GM21423 (cell line): Measurements from ENCODE around the gene PANK4.

Source experiments
- ATAC-seq: cut with Tn5 transposase; IDR thresholded peaks from one replicate; pipeline ENCODE4 v1.9.1; 2021; ENCODE audit warnings: mild to moderate bottlenecking, moderate library complexity; ENCODE audit not compliant: unreplicated experiment

Gene PANK4

DNA sequence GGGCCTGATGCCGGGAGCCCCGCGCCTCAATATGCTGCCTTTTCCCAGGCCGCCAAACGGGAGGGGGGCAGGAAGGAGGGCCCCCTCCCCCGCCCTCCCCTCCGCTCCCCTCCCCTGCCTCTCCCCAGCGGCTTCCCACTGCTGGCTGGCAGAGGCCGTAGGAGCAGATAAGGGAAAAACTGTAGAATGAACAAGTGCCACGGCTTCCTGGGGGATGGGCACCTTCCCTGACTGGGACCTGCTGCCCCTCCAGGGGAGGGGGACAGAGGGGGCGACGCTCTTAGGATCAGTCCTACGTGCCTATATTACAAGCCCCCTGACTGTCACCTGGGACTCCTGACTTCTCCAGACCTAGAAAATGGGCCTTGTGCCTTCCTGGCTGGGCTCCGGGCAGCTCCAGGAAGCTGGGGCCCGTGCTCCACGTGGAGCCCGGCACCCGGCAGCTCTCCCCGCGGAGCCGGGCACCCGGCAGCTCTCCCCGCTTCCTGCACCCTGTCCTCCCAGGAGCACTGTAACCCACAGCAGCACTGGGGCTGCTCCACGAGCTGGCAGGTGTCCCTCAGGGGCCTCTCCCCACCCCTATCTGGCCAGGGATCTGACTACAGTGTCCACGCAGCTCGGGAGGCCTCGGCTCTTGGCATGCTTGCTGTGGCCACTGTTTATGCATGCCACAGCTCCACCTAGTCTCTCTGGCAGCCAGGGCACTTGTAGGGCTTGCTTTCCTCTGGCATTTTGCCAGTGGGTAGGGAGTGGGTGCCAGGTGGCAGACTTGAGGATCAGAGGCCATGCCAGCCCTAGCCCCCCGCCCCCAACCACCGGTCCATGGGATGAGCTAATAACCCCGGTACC lies 4.3 kb upstream of the PANK4 start:
- no peak for ATAC-seq

- ATAC-seq, result no peak
Measured at GRCh38 chr1:2529784-2530512, 3.6 kb upstream of the PANK4 start, which contains the start of gene HES5. Gene HES5 (minus strand): TSS chr1:2530263. CDS start chr1:2530164, 99 bp downstream.

DNA sequence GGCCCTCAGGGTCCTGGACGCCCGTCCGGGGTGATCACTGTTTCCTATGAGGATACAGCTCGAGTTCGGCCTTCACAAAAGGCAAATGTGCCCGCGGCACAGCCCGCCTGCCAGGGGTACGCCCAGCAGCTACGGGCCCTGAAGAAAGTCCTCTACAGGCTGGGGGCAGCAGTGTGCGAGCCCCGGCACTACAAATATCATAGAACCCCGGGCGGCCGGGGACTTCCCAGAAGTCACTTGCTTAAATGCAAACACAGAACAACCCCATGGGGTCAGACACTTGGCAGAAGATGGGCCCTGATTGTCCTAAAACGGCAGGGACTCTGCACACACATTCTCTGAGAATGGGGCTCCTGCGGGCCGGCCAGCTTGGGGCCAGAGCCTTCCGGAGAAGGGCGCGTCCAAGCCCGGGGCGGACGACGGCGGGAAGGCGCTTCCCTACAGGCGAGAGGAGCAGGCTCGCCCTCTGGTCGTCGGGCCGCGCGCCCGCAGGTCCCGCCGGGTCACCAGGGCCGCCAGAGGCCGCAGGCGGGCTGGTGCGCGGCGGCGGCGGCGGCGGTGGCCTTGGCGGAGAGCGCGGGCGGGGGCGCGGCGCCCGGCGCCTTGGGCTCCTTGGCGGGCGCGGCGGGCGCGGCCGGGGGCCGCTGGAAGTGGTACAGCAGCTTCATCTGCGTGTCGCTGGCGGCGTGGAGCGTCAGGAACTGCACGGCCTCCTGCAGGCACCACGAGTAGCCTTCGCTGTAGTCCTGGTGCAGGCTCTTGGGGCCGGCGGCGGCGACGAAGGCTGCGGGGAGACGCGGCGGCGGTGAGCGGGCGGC lies 2.8 kb upstream of the PANK4 start:
- ATAC-seq, result no peak

DNA sequence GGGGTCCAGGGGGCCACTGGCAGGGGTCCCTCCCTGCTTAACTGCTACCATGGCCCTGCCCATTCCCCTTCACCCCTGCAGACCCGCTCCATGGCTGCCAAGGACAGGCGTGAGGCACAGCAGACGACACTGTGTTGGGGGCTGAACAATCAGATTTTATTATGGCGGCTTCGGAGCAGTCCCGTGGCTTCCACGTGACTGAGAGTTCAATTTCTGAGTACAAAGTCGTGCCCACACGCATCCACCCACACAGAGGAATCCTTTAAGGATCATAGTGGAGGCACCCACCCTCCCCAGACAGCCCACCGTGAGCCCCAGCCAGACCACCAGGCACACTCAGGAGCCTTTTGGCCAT lies 2.2 kb upstream of the PANK4 start:
- no peak for ATAC-seq

DNA sequence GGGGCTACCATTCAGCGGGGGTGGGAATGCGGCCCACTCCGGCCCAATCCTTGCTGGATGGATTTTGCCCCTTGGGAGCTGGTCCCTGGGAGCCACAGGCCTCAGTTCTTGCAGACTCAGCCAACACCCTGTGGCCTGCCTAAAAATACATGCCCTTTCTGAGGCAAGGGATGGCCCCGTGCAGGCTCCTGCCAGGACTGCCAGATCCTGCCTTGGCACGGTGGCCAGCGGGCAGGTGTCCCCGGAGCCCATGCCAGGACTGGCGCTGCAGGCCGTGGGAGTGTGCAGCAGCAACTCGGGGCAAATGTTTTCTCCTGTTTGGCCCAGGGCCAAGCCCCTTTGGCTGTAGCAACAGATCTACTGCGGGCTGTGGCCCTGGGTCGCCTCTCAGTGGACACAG lies 1.6 kb upstream of the PANK4 start:
- no peak for ATAC-seq

DNA sequence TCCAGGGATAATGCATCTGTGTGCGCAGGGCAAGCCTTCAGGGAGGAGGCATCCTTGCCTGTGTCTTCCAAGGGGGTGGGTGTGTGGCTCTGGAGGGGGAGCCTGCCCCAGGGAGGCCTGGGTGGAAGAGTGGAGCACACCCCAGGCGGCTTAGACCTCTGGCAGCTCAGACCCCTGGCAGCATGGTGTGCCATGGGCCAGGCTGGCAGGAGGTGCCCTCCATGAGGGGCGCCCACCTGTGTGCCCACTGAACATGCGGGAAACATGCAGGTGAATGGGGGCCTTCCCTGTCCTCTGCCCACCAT lies 1.1 kb upstream of the PANK4 start:
- ATAC-seq, result no peak

GRCh38 chr1:2526824-2527555 lies 594 bp upstream of the PANK4 start:
- peak; percentile 25 for ATAC-seq

- no peak for ATAC-seq
Measured at GRCh38 chr1:2525572-2525919, 850 bp downstream of the PANK4 start.

GRCh38 chr1:2523891-2524609 lies 2.3 kb downstream of the PANK4 start:
- ATAC-seq, result no peak

DNA sequence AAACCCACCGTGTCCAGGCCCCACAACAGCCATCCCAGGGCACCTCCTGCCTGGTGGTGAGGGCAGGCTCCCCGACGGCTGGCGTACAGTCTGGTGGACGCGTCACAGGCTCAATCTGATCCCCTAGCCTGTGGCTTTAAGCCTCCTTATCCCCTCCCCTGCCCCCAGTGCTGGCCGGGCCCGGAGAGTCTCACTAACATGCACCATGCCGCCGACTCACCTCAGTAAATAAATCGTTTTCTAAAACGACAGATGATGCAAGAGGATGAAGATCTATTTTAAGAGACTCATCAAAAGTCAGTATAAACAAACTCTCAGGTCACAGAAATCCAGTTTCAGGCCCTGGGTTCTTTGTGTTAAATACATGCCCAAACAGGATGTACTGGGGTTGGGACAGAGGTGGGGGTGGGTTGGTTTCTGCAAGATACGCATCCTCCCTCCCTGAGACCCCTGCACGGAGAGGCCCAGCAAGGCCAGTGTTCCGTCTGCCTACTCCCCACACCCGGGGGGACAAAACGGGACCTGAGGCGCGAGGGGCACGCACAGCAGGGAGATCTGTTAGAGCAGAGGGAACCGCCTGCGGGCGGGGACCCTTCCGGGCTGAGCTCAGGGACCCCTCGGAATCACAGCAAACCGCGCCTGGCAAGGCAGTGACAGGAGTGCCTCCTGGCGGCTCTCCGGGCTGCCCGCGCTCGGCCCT lies 3.1 kb downstream of the PANK4 start:
- ATAC-seq, result no peak

- ATAC-seq, result no peak
Measured at GRCh38 chr1:2522230-2522629, 4.2 kb downstream of the PANK4 start.

DNA sequence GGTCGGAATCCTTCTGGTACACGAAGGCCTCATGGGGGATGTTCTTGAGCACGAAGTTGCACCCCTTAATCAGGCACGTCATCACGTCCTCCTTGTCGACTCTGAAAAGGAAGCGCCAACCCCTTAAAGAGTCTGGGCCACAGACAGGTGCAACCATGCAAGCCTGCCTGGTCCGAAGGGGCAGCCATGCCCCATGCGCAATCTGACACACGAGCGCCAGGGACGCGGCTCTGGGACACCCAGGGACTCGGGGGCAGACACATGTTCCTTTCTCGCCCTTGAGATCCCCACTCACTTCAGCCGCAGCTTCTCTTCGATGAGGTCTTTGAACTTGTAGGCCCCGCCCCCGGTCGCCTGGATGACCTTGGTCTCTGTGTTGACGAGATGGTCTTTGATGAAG lies 5.6 kb downstream of the PANK4 start:
- ATAC-seq, result no peak

DNA sequence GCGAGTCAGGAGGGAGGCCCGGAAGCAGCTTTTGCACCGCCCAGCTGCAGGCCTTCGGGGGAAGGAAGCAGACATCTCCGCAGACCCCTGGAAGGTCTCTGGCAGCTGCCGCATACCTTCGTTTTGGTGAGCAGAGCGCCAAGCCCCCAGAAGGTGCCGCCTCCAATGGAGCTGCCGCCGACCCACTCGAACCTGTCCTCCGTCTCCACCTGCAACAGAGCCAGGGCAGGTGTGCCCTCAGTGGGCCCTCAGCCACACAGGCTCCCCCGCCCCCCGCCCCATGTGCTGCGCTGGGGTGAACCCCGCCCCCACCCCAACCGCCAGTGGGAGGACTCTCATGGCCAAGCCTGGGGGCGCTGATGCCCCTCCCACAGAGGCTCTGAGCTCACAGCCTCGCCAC lies 6.2 kb downstream of the PANK4 start:
- ATAC-seq, result no peak

GRCh38 chr1:2519729-2520128 lies 6.7 kb downstream of the PANK4 start:
- no peak for ATAC-seq

- no peak for ATAC-seq
Measured at GRCh38 chr1:2519029-2519685, 7.2 kb downstream of the PANK4 start.

GRCh38 chr1:2518528-2518927 lies 7.9 kb downstream of the PANK4 start:
- ATAC-seq, result no peak

GRCh38 chr1:2517966-2518365 lies 8.4 kb downstream of the PANK4 start:
- ATAC-seq, result no peak

DNA sequence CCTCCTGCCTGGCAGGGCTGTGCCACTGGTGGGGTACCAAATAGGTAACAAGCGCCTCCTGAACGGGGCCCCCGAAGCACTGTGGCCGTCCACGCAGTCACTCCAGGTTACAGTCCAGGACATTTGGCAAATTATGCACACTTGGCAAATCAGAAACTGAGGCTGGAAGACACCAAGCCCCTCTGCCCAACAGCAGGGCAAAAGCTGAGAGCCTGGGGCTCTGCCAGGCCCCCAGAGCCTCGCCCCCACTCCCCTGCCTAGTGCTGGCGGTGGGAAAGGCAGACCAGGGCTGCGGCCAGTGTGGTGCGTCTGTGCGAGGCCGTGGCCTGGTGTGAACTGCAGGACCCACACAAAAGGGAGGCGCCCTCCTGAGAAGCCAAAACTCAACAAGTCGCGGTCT lies 9.4 kb downstream of the PANK4 start:
- ATAC-seq, result no peak

GRCh38 chr1:2516124-2516523 lies 10.3 kb downstream of the PANK4 start:
- no peak for ATAC-seq

GRCh38 chr1:2515763-2516080 lies 10.7 kb downstream of the PANK4 start:
- no peak for ATAC-seq
